AG09309 (cell line): ENCODE data around the gene ADAMTSL5.
"Not testable (repeated sequence)": the region's sequence is repeated elsewhere in the genome, so short reads cannot be mapped to it uniquely, and the experiment has no call there.

ENCODE experiments used
- DNase-seq: peaks from one replicate; pipeline ENCODE4 v3.0.0-alpha.2; 2010; ENCODE audit warnings: low read depth
- H3K4me3 ChIP-seq: 2 replicates; pipeline ENCODE4 v1.5.1; 2011; ENCODE audit warnings: mild to moderate bottlenecking, low read depth, low read length, moderate library complexity; ENCODE audit not compliant: control insufficient read depth
- TF ChIP-seq, protein P1 (sequence below): IDR thresholded peaks from 2 replicates; pipeline ENCODE4 v1.5.1; 2011; ENCODE audit warnings: mild to moderate bottlenecking, low read depth, low read length, inconsistent platforms; ENCODE audit not compliant: insufficient read depth, control insufficient read depth; ENCODE audit errors: missing control alignments

ADAMTSL5 gene

DNA sequence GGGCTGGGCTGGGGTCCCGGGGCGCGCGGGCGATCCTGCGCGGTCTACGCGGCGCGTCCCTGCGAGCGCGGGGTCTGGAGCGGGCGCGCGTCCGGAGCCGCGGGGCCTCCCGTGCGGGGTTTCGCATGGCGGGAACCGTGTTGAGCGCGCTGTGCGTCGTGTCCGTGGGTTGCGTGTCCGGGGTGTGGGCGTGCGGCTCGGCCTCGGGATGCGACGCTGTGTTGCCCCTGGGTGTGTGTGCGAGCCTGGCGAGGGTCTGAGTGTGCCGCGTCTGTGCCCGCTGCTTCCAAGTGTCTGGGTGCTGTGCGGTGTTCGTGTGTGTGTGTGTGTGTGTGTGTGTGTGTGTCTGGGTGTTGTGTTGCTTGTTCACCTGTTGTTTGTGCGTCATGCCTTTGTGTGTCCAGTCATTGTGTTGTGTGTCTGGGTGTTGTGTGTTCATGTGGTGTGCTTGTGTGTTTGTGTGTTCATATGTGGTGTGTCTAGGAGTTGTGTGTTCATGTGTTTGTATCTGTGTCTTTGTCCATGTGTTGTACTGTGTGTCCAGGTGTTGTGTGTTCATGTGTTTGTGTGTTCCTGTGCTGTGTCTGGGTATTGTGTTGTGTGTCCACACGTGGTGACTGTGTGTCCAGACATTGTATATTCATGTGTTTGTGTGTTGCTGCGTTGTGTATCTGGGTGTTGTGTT, 11.6 kb upstream of the ADAMTSL5 start:
- DNase-seq = no peak
- no peak overlapping the region for H3K4me3 ChIP-seq
- TF ChIP-seq, protein P1, sequence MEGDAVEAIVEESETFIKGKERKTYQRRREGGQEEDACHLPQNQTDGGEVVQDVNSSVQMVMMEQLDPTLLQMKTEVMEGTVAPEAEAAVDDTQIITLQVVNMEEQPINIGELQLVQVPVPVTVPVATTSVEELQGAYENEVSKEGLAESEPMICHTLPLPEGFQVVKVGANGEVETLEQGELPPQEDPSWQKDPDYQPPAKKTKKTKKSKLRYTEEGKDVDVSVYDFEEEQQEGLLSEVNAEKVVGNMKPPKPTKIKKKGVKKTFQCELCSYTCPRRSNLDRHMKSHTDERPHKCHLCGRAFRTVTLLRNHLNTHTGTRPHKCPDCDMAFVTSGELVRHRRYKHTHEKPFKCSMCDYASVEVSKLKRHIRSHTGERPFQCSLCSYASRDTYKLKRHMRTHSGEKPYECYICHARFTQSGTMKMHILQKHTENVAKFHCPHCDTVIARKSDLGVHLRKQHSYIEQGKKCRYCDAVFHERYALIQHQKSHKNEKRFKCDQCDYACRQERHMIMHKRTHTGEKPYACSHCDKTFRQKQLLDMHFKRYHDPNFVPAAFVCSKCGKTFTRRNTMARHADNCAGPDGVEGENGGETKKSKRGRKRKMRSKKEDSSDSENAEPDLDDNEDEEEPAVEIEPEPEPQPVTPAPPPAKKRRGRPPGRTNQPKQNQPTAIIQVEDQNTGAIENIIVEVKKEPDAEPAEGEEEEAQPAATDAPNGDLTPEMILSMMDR = no peak

DNA sequence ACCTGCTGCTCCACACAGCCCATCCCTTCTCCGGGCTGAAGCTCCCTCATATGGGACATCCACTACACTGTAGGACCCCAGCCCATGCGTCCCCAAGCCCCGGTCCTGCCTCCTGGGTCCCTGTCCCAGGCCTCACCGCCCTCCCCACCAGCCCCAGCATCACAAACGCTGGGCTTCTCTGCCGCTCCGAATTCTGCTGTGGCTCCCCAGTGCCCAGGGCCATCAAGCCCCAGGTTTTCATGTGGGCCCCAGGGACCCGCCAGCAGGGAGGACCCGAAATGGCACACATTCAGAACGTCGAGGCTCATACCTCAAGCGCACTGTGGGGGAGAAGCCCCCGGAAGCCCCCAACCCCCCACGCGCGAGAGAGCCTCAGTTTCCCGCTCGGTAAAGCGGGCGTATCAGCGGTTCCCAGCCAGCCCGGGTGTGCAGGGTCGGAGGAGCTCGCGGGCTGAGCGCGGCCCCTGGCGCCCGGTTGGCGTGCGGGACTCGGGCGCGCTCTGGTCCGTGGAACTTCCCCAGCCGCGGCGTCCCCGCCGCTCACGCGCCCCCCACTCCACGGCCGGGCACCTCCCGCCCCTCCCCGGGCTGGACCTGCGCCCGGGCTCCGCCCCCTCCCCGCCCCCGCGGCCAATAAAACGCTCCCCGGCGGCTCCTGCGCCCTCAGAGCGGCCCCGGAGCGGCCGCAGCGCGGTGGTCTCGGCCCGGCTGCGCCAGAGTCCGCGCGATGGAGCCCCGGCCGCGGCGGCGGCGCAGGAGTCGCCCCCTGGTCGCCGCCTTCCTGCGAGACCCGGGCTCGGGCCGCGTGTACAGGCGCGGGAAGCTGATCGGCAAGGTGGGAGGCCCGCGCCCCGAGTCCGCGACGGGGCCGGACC, 10.8 kb upstream of the ADAMTSL5 start, which contains the start of gene PLK5:
Gene PLK5 (plus strand): TSS at position 666 of the 875 bp plus-strand sequence. CDS start 2,920 bp downstream, outside the sequence.
- TF ChIP-seq, protein P1 = no peak
- no peak within 1 kb of the TSS for H3K4me3 ChIP-seq
- DNase-seq = no peak

DNA sequence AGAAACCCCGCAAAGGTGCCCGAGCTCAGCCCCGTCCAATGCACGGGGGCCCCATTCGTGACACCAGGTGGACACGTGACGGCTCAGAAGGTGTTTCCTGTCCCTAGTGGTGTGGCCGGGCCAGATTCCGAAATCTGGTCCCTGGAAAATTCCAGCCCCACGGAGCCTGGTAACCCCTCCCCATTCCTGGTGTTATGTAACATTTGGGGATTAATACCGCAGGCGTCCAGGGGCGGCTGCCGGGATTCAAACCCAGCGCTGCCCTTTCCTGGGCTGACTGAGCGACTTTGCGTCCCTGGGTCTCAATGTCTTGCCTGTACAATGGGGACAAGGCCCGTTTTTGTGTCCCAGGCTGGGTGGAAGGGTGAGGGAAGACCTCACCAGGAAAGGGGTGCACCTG, 10.0 kb upstream of the ADAMTSL5 start:
- H3K4me3 ChIP-seq = no peak overlapping the region
- TF ChIP-seq, protein P1 = no peak
- no peak for DNase-seq

DNA sequence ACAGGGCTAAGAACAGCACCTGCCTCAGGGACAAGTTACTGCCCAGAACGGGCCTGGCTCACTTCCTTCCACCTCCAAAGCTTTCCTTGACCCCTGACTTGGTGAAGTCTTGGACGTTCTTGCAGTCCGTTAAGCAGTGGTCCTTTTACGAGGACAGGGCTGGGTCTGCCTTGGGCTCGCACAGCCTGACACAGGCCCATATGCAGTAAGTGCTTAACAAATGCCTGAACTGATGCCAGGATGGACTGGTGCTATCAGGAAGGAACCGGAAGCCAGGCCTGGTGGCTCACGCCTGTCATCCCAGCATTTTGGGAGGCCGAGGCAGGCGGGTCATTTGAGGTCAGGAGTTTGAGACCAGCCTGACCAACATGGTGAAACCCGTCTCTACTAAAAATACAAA, 9.2 kb upstream of the ADAMTSL5 start:
- TF ChIP-seq, protein P1 = no peak
- no peak for DNase-seq
- H3K4me3 ChIP-seq = no peak overlapping the region

DNA sequence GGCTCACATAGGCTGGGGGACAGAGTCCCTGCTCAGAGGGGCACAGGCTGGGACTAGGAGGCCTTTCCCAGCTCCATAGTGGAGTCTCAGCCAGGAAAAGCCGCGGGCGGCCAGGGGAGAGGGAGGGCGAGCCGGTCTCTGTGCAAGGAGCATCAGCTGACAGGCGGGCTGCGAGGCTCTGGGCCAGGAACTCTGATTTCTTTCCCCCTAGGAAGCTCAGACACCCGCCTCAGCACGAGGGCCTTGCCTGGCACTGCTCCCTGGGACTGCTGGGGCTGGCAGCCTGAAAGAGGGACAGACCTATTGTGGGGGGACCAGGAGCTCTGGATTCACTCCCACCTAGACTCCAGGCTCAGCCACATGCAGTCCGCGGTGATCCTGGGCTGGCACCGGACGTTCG, 8.8 kb upstream of the ADAMTSL5 start:
- no peak overlapping the region for H3K4me3 ChIP-seq
- no peak for DNase-seq
- TF ChIP-seq, protein P1 = no peak

DNA sequence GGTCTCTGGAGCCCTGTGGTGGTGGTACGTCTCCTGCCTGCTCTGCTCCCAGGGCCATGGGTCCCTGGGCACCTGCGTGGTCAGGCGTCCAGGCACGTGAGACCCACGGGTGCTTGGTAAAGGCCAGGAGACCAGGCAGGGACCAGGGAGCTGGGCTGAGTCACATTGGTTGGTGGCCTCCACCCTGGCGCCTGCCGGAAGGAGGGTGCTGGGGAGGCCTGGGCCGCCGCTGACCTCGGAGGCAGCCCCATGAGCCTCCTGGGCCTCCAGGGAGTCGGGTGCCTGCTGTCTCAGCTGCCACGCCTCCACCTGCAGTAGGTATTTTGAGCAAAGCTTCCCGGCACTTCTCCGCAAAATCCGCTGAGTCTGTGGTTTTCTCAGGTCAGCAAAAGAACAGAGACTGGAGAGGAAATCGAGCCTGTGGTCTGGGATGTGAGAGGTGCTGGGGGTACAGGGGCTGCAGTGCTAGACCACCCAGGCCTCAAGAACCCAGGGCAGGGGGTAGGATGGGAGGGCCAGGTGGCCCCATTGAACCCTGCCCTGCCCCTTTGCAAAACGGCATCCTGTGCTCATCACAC, 7.5 kb upstream of the ADAMTSL5 start:
- no peak for DNase-seq
- TF ChIP-seq, protein P1 = no peak
- no peak overlapping the region for H3K4me3 ChIP-seq

DNA sequence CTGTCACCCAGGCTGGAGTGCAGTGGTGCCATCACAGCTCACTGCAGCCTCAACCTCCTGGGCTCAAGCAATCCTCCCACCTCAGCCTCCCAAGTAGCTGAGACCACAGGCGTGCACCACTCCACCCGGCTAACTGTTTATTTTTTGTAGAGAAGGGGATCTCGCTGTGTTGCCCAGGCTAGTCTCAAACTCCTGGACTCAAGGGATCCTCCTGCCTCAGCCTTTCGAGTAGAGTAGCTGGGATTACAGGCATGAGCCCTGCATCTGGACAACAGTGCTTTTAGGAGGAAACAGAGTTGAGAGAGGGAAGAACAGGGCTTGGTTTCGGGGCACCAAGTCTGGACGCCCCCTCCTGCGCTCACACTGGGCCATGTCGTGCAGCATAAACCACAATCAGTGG, 7.0 kb upstream of the ADAMTSL5 start:
- not testable (repeated sequence) for H3K4me3 ChIP-seq, DNase-seq
